ENCODE measurements around the gene KBTBD7. TPM values are rescaled to one million over a fixed set of nuclear protein-coding genes. Genes with fewer than 3 reads are reported as not detected.
A peak's percentile ranks its signal among the peaks of the same experiment; 100 is the strongest.

KBTBD7 gene
- total and polyA plus RNA-seq, 9 of the 15 experiments (the other 6 are each of a cell fraction or from before 2014, with no cell fraction given): 1.8 to 4.4 (median 3.3) TPM

DNA sequence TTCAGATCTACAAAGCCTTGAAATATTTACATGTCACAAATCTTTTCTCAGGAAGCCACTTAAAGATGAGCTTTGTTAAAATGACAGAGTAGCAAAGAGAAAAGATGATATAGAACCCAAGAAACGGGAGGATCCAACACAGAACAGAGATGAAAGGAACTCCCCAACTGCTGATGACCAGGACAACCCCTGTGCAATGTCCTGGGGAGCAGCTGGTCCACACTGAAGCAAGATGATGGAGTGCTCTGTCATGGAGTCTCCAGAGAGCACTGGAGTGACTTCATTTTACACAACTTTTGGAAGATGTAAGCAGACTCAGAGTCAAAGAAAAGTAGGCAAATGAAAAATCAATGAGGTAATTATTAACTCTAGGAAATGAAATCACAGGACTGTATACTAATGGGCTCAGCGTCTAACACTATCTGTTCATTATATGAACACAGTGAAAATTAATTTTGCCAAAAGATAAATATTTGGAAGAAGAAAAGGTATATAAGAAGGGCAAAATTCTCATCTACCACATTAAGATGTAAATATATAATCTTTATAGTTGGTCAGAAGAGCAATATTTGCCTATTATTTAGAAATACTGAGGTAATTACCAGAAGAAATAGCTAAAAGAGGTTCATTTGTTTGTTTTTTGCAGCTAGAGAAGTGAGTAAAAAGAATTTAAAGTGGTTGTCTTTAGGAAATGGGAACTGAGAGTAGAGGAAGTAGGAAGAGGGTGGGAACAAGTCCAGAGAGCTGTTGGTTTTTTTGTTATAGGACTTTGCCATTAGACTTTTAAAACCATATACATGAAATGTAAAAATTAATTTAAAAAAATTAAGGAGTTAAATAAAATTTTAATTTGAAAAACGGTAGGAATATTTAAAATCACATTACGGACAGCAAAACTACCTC lies 38.5 kb upstream of the KBTBD7 start:
- H2AFZ ChIP-seq (ENCODE audit: low read depth, low read length): no peak overlapping the region
- no TSS peak for BruUV-seq (replicated peaks)
- H3K4me2 ChIP-seq (ENCODE audit: insufficient read depth, low read length): no peak overlapping the region

DNA sequence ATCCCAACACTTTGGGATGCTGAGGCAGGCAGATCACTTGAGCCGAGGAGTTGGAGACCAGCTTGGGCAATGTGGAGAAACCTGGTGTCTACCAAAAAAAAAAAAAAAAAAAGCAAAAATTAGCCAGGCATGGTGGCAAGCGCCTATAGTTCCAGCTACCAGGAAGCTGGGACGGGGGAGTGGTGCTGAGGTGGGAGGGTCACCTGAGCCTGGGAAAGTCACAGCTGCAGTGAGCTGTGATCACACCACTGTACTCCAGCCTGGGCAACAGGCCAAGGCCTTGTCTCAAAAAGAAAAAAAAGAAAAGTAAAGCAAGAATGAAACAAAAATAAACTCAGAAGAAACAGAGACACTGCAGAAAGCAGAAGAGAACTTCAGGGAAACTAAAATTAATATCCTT lies 37.4 kb upstream of the KBTBD7 start:
- Histone ChIP-seq H3K27ac (ENCODE audit: extremely low read depth, low read depth, low read length) (no peak overlapping the region), H3K4me2 (ENCODE audit: insufficient read depth, low read length) (no peak overlapping the region), H3K4me1 (replicated peaks in 1 of 2; ENCODE audit: control insufficient read depth in 2 of 2, insufficient read depth in 2 of 2, low read length in 2 of 2) (no peaks in the 10 kb centered on the region), H3K9me1 (ENCODE audit: control insufficient read depth, insufficient read depth, low read length) (no peaks in the 10 kb centered on the region), H3K9ac (ENCODE audit: insufficient read depth in 1 of 2, low read depth in 2 of 2, low read length in 2 of 2) (no peak overlapping the region), H2AFZ (ENCODE audit: low read depth, low read length) (no peak overlapping the region), H3K4me3 (no peak overlapping the region), H4K20me1 (replicated peaks; ENCODE audit: control insufficient read depth, insufficient read depth, low read length) (no peaks in the 10 kb centered on the region), H3K27me3 (ENCODE audit: control insufficient read depth in 2 of 2, insufficient read depth in 2 of 2, low read length in 2 of 2) (no peaks in the 10 kb centered on the region), H3K79me2 (ENCODE audit: control insufficient read depth, insufficient read depth, low read length) (no peaks in the 10 kb centered on the region), H3K36me3 (ENCODE audit: control insufficient read depth, insufficient read depth, low read length) (peaks cover 14% of the 10 kb centered on the region; the same call in 1 of the 3 replicates), H3K9me3 (replicated peaks; ENCODE audit: control insufficient read depth, insufficient read depth, low read depth, low read length) (no peaks in the 10 kb centered on the region)
- ChIA-PET POLR2A (interaction anchor here (1.1 to 1.2 kb wide), 2 partner anchors 11 to 13 kb away, joined by 3 to 4 read pairs; no protein-coding TSS in a partner anchor), CTCF (ENCODE audit: low intra/inter-chr PET ratio) (no interaction called here)
- no peak for TF ChIP-seq ATF1 (CRISPR knock-in tag; IDR thresholded peaks at IDR 0.05)
- TF ChIP-seq ATF1 (tag; IDR thresholded peaks at IDR 0.05): no peak
- peak; percentile 71 for TF ChIP-seq NFIC (IDR thresholded peaks at IDR 0.05)
- peak in 1 of 4 experiments; percentile 31 for DNase-seq (ENCODE audit: extremely low read depth in 1 of 4, low spot score in 3 of 4)
- no peak for ATAC-seq
- no peak for FAIRE-seq
- intact Hi-C loops (cut with micrococcal nuclease): no loop called here
- in situ Hi-C loops (cut with MboI): no loop called here
- 26% methylated on average over 3 of the region's 3 CpGs for WGBS (ENCODE audit: insufficient coverage, low coverage, missing lambda C conversion rate)
- no TSS peak for BruUV-seq (replicated peaks)

More for the DNA sequence above, 38.5 kb upstream of the KBTBD7 start:
- FAIRE-seq (no peak), DNase-seq (ENCODE audit: extremely low read depth in 1 of 4, low spot score in 3 of 4) (no peak), ATAC-seq (no peak)
- intact Hi-C loops (cut with micrococcal nuclease) (no loop called here), in situ Hi-C loops (cut with MboI) (no loop called here)
- no peak overlapping the region for H3K27ac ChIP-seq (ENCODE audit: extremely low read depth, low read depth, low read length)
- H3K36me3 ChIP-seq (ENCODE audit: control insufficient read depth, insufficient read depth, low read length): peaks cover 14% of the 10 kb centered on the region; the same call in 1 of the 3 replicates
- no peak overlapping the region for H3K4me3 ChIP-seq
- ChIA-PET POLR2A (interaction anchor here (1.1 to 1.2 kb wide), 2 partner anchors 11 to 12 kb away, joined by 3 to 4 read pairs; no protein-coding TSS in a partner anchor), CTCF (ENCODE audit: low intra/inter-chr PET ratio) (no interaction called here)
- H3K9me3 ChIP-seq (replicated peaks; ENCODE audit: control insufficient read depth, insufficient read depth, low read depth, low read length): no peaks in the 10 kb centered on the region
- 61% methylated on average over 4 of the region's 4 CpGs for WGBS (ENCODE audit: insufficient coverage, low coverage, missing lambda C conversion rate)
- TF ChIP-seq ZNF785 (CRISPR knock-in tag; IDR thresholded peaks at IDR 0.05) (no peak), SMAD4 (CRISPR knock-in tag; conservative IDR thresholded peaks at IDR 0.05) (no peak), BACH1 (tag; IDR thresholded peaks at IDR 0.05) (no peak), HNRNPH1 (optimal IDR thresholded peaks at IDR 0.05; ENCODE audit: low read depth, low read length) (no peak), ZNF23 (CRISPR knock-in tag; IDR thresholded peaks at IDR 0.05) (no peak), RBM17 (IDR thresholded peaks at IDR 0.05; ENCODE audit: borderline replicate concordance, low read depth, low read length) (no peak), ATF7 (IDR thresholded peaks at IDR 0.05) (no peak), TEAD2 (tag; IDR thresholded peaks at IDR 0.05) (no peak), SETDB1 (IDR thresholded peaks at IDR 0.05; ENCODE audit: low read length) (no peak), KLF10 (CRISPR knock-in tag; IDR thresholded peaks at IDR 0.05) (no peak), HIVEP1 (CRISPR knock-in tag; IDR thresholded peaks at IDR 0.05) (no peak)
- no peaks in the 10 kb centered on the region for H3K27me3 ChIP-seq (ENCODE audit: control insufficient read depth in 2 of 2, insufficient read depth in 2 of 2, low read length in 2 of 2)
- no peak overlapping the region for H3K9ac ChIP-seq (ENCODE audit: insufficient read depth in 1 of 2, low read depth in 2 of 2, low read length in 2 of 2)
- no peaks in the 10 kb centered on the region for H3K4me1 ChIP-seq (replicated peaks in 1 of 2; ENCODE audit: control insufficient read depth in 2 of 2, insufficient read depth in 2 of 2, low read length in 2 of 2)
- H4K20me1 ChIP-seq (replicated peaks; ENCODE audit: control insufficient read depth, insufficient read depth, low read length): no peaks in the 10 kb centered on the region
- H3K9me1 ChIP-seq (ENCODE audit: control insufficient read depth, insufficient read depth, low read length): no peaks in the 10 kb centered on the region
- no peaks in the 10 kb centered on the region for H3K79me2 ChIP-seq (ENCODE audit: control insufficient read depth, insufficient read depth, low read length)
